Left renal cortex interstitium (tissue), 4 donors: ENCODE data around the gene SAP25. TPM values are rescaled to one million over a fixed set of nuclear protein-coding genes. Genes with fewer than 3 reads are reported as not detected.
"Not testable (repeated sequence)": the region's sequence is repeated elsewhere in the genome, so short reads cannot be mapped to it uniquely, and the experiment has no call there.

ENCODE experiments used
- DNase-seq, 4 donors: peaks; one replicate each; pipeline ENCODE4 v3.0.0-alpha.2; 2013; ENCODE audit warnings: low read depth in 4 of 4, low spot score in 2 of 4, missing footprints in 1 of 4
- polyA plus RNA-seq, 4 donors: library from polyadenylated mRNA; unstranded; fragments of 120-200 nt; gene quantifications; one replicate each; pipeline ENCODE4 v1.2.1, GENCODE V29; 2013; ENCODE audit not compliant: insufficient read length in 4 of 4

Gene SAP25
- polyA plus RNA-seq, 4 donors: 1.3 to 11.0 (median 4.6) TPM

- no peak for DNase-seq
Measured at GRCh38 chr7:100577103-100577502, 3.4 kb upstream of the SAP25 start.

GRCh38 chr7:100576384-100576993 is 2.8 kb upstream of the SAP25 start:
- no peak for DNase-seq

GRCh38 chr7:100575746-100576383 is 2.2 kb upstream of the SAP25 start:
- no peak for DNase-seq

- DNase-seq: no peak
Measured at GRCh38 chr7:100575206-100575631, 1.5 kb upstream of the SAP25 start.

GRCh38 chr7:100574362-100575205 is 884 bp upstream of the SAP25 start:
- DNase-seq: no peak

- no peak for DNase-seq
Measured at GRCh38 chr7:100572949-100573675, 588 bp downstream of the SAP25 start.

- no peak for DNase-seq
Measured at GRCh38 chr7:100572281-100572948, 1.3 kb downstream of the SAP25 start.

- no peak for DNase-seq
Measured at GRCh38 chr7:100571829-100572116, 1.9 kb downstream of the SAP25 start.

GRCh38 chr7:100570954-100571828 is 2.5 kb downstream of the SAP25 start:
- DNase-seq: no peak

- DNase-seq: no peak
Measured at GRCh38 chr7:100568896-100569844, 4.5 kb downstream of the SAP25 start.

- DNase-seq: no peak
Measured at GRCh38 chr7:100568176-100568895, 5.4 kb downstream of the SAP25 start.

- DNase-seq: no peak
Measured at GRCh38 chr7:100567751-100568175, 5.9 kb downstream of the SAP25 start.

GRCh38 chr7:100567031-100567730 is 6.5 kb downstream of the SAP25 start:
- no peak for DNase-seq

GRCh38 chr7:100566018-100566531 is 7.6 kb downstream of the SAP25 start:
- DNase-seq: no peak

- no peak for DNase-seq
Measured at GRCh38 chr7:100565133-100565571, 8.5 kb downstream of the SAP25 start.

GRCh38 chr7:100564405-100564804 is 9.3 kb downstream of the SAP25 start:
- not testable (repeated sequence) for DNase-seq
